Measurements from ENCODE around the gene GHSR. TPM values are rescaled to one million over a fixed set of nuclear protein-coding genes. Genes with fewer than 3 reads are reported as not detected.
A peak's percentile ranks its signal among the peaks of the same experiment; 100 is the strongest.

The GHSR gene
- total and polyA plus RNA-seq, 2 of the 8 experiments (the other 6 are each of a cell fraction or from before 2014, with no cell fraction given): not detected

DNA sequence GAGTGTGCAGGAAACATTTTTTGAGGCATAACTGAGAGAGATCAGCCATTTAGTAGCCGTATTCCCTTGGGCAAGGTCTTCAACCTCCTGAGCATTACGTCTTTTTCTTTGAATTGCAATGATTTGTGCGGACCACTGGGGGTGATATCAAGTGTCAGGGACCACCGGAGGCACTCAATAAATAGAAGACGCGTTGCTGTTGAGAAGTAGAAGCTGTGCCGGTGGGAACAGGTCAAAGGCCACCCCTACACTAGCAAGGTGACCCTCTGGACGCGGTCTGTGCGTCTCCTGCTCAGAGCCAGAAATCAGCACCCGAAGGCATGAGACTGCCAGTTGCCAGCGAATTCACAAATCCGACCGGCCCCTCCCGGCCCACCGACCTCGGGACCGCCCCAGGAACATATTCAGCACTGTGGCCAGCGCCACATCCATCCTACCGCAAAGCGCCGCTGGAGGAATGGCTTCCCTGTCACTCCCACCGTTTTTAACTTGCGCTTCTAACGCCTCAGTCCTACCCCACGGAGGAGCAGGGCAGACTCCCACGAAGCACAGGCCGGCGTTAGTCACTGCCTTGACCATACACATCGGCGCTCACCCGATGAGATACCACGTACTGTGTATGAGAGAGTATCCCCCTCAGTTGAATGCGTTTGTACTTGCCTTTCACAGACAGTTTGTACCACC, 1.4 kb upstream of the GHSR start (continued):
- no peak for TF ChIP-seq SIRT6 (IDR thresholded peaks at IDR 0.05; ENCODE audit: low read length)
- TF ChIP-seq TAF1 (IDR thresholded peaks at IDR 0.05; ENCODE audit: low read depth, low read length): no peak
- TF ChIP-seq RBBP5 (IDR thresholded peaks at IDR 0.05; ENCODE audit: borderline replicate concordance, low read depth, low read length): 0 out of 2 replicates have a peak, but pooled peaks have one; percentile 20
- TF ChIP-seq SIN3A (conservative IDR thresholded peaks at IDR 0.05 in 1 of 2, IDR thresholded peaks at IDR 0.05 in 1 of 2; ENCODE audit: low read depth in 1 of 2, low read length in 2 of 2): peak; percentile 90 to 97; a peak in 3 of 4 replicates
- TF ChIP-seq NRF1 (IDR thresholded peaks at IDR 0.05; ENCODE audit: low read depth, low read length): no peak
- TF ChIP-seq, protein P1, sequence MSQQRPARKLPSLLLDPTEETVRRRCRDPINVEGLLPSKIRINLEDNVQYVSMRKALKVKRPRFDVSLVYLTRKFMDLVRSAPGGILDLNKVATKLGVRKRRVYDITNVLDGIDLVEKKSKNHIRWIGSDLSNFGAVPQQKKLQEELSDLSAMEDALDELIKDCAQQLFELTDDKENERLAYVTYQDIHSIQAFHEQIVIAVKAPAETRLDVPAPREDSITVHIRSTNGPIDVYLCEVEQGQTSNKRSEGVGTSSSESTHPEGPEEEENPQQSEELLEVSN (IDR thresholded peaks at IDR 0.05): peak; percentile 40; the same call in 1 of the 2 replicates
- no peak for TF ChIP-seq JUN (IDR thresholded peaks at IDR 0.05; ENCODE audit: low read depth, low read length)
- TF ChIP-seq RAD21 (IDR thresholded peaks at IDR 0.05 in 1 of 2, conservative IDR thresholded peaks at IDR 0.05 in 1 of 2; ENCODE audit: low read depth in 2 of 2, low read length in 2 of 2): 0 out of 4 replicates have a peak, but pooled peaks have one; percentile 4 to 15

Measured in H1 (cell line).